ELF-1 (cell line): Measurements from ENCODE around the gene ARID1B.

Experiments used
- DNase-seq: peaks from one replicate; pipeline ENCODE4 v3.0.0-alpha.2; 2016; ENCODE audit warnings: low read depth, low spot score

The ARID1B gene

DNA sequence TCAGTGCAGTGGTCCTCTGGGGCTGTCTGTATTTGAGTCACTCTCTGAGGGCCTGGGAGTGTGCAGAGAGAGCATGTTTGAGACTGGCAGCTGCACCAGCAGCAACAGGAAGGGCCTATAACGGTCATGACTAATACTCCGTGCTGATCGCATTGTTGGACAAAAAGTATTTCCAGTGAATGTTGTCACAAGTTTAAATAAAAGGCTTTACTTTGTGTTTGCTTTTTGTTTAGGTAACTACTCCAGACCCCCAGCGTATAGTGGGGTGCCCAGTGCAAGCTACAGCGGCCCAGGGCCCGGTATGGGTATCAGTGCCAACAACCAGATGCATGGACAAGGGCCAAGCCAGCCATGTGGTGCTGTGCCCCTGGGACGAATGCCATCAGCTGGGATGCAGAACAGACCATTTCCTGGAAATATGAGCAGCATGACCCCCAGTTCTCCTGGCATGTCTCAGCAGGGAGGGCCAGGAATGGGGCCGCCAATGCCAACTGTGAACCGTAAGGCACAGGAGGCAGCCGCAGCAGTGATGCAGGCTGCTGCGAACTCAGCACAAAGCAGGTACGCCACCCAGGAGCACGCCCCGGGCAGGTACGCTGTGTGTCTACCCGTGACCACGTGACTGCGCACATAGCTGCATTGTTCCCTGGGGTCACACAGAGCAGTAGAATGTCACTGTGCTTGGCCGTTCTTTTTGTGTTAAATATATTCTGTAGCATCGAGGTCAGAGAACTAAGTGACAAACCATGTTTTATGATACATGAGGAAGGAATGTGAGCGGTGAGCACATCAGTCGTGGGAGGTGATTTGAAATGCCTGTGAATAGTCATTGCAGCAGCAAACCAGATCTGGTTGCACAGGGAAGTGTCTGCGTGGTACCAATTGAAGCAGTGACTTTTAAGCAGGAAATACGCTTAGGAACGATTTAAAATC lies 371.5 kb downstream of the ARID1B start:
- DNase-seq: peak; percentile 14

DNA sequence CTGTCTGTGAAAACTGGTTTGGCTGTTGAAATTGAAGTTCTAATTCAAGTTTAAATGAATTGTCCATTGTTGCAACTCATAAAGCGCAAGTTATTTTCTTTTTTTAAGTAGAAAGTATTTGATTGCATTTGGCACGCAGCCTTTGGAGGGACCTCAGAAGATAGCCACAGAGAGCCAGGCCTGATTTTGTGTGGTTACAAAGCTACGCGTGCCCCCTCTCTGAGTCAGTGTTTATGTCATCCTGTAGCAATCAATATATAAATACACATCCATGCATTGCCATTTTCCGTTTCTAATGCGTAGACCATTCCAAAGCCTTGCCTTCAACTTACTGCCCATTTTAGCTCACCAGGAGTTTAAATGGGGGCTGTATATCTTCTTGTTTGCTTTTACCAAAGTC lies 372.9 kb downstream of the ARID1B start:
- no peak for DNase-seq

DNA sequence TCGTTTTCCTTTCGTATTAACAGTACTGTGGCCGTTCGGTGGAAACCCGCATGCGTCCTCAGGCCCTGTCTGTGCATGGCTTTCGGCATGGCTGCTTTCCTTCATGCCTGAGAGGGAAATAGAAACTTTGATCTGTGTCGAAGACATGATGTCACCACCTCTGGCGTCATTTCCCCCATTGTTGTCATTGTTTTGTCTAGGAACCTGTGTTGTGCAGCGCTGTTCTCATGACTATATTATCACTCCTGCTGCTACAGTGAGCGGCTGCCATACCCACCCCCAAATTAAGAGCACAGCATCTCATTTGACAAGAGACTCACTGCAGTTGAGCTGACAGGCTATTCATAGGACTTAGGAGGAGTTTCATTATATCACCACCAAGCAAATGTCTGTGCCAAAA lies 373.9 kb downstream of the ARID1B start:
- DNase-seq: no peak

DNA sequence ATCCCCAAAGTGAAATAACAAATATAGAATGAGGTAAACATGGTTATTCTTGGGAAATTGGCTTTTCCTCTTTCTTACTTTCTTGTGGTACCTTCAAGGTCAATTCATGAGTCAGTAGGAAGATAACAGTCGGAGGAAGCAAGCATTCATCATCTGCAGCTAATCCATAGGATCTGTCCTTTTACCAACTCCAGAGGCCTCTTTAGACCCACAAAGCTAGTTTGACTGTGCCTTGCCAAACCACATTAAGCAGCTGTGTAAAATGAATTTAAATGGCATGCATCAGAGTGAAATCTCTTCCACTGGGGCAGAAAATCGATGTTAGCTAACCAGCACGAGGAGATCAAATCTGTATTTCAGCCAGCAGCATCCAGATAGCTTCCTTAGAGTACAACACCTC lies 374.8 kb downstream of the ARID1B start:
- DNase-seq: no peak

DNA sequence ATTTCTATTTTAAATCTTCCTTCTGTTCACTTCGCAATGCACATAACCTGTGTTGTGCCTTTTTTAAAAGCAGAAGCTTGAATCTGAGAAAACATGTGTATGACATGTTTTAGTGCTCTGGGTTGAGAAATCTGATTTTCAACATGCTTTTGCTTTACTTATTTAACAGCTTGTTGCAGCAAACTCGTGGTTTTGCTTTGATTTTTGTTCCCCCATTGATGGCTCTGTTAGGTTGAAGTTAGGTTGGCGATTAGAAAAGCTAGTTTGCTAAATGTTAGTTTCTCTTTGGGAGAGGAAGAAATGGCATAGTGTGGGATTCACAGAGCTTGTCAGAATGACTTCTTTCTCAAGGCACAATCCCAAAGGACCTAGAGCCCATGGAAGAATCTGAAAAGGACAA lies 375.4 kb downstream of the ARID1B start:
- DNase-seq: no peak

DNA sequence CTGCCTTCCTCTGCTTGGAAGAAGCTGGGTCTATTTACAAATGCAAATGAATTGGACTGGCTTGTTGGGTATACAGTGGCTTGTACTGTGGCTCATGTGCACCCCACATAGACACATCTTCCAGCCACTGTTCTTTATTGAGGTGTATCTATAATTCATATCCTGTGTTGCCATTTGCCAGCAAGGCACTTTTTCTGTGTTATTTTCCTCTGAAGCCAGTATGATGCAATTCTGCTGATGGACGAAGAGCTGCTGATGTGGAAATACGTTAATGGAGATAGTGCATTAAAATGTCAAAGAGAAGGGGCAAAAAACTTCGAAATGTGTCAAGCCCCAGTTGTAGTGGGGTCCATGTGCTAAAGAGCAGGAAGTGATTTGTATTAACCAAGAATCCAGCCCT lies 378.6 kb downstream of the ARID1B start:
- DNase-seq: no peak

DNA sequence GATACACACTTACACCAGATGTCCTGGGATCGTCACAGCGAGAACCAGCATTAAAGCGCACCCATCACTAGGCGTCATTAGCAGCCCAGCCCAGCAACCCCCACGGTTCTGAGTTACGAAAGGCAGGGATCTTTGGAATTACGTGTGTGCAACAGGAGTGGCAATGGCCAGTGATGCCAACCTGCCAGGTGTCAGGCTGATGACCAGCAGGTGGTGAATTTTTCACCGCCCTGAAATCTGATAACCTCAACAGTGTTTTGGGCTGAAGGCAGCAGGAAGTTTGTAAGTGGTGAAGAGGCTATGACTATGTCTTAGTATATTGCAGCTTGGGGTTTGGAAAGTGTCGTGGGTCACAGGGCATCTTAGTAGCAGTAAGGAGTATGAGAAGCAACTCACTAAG lies 380.1 kb downstream of the ARID1B start:
- no peak for DNase-seq

DNA sequence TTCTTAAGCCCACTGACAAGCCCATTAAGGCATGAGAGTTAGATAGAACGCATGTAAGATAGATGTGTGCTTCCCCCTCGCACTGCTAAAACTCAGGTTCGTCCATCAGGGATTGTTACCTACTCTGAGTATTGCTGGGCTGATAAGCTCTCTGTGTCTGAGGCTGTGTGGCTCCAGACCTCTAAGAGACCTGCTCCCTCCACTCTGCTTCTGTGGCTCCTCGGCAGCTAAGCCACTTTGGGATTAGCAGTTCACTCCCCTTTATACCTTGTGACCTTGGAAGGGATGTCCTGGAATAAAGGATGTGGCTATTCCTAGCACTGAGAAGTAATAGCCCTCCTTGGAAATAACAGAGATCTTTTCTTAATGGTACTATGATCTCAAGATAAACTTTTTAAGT lies 381.3 kb downstream of the ARID1B start:
- DNase-seq: no peak

DNA sequence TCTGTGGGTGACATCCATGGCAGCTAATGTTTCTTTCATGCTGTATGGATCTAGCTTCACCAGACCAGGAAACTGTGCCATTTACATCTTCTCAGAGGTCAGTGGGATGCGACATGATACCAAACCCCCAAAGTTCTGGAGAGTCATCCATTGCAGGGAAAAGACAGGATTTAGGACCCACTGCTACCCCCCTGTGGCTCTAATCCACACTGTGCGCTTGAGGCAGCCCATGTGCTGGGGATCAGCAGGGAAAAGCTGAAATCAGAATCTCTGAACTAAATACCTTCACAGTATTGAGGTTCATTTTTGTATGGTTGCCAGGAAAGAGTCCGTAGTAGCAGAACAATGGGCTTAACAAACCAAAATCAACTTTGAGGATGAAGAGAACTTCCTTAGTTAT lies 381.7 kb downstream of the ARID1B start:
- DNase-seq: no peak

DNA sequence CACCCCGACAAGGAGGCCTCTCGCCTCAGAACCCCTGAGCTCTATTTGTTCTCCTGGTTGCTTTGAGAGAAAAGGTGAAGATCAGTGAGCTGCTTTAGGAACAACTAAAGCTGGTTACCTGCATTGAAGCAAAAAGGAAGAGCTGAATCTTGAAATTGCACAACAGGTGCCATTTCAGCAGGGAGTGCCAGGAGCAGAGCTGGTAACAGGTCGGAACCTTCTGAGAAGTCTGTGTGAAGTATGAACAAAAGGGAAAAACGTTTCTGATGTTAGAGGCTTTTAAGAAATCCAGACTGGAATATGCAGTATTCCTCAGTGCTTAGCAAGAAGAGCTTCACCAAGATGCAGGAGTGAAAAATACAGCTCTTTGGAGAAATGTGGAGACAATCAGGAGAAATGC lies 382.2 kb downstream of the ARID1B start:
- DNase-seq: no peak

DNA sequence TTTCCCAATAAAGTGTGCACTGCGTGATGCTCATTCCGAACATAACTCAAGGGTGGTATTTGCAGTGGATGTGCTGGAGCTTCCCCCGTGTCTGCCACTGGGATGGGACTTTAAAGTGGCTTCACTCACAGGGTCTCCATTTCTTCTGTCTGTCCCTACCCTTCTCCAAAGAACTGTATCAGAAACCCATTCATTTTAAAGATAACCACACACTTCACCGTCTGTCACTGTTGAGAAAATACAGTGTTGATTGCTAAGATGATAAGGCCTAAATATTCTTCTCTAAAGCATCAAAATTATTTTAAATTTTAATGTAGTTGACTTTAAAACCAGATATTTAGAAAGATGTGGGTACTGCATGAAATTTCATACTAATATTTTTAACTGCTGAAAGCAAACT lies 384.7 kb downstream of the ARID1B start:
- DNase-seq: no peak

DNA sequence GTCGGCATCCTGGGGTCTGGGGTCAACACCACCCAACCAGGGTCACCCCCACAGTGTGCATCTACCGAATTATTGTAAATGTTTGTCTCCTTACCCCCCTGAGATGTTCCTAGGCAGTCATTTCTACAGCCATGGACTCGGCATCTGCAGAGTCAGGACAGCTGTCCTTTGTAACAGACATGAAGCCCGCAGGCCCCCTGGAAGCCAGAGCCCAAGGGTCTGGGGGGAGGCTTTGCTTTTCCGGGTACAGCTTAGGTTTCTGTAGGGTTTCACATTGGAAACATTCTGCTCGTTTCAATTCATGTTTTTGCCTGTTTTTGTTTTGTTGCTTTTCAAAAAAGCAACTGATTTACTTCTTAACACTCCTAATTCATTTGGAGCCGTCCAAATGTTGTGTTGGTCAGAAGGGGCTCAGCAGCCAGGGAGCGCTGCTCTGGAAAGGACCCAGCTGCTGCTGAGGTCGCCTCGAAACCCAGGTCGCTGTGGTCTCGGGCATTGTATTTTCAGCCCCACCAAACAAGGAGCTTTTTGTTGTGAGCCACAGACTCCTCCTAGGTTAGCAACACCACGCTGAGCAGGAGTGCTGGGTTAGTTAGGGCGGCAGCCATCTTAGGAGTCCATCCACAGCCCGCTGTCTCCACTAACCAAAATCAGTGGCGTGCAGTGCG lies 385.7 kb downstream of the ARID1B start:
- DNase-seq: no peak

DNA sequence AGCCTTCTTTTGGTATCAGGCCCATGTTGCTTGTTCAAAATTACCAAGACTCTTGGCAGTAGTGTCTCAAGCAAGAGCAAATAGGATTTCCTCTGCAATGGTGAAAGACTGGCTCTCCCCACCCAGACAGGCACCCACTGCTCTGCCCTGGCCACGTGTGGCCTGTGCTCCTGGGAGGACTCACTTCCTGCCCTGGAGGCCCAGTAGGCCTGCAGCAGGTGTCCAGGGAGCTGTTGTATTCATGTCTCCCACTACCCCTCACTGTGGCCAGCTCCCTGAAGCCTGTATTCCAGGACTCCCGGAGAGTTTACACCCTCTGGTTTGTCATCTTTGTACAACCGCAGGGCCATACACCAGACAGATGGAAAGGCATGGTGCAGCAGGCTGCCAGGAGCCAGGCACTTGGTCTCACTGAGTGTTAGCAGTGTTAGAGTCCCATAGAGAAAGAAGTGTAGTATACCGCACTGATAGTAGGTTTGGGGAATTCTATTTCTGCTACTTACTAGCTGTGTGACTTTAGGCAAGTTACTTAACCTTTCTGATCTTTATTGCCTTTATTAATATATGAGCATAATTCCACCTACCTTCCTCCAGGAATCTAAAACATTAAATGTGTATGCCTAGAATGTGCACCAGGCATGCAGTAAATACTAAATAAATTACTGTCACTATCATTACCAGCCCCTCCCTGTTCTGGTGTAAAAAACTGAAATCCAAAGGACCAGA lies 386.4 kb downstream of the ARID1B start:
- DNase-seq: no peak

DNA sequence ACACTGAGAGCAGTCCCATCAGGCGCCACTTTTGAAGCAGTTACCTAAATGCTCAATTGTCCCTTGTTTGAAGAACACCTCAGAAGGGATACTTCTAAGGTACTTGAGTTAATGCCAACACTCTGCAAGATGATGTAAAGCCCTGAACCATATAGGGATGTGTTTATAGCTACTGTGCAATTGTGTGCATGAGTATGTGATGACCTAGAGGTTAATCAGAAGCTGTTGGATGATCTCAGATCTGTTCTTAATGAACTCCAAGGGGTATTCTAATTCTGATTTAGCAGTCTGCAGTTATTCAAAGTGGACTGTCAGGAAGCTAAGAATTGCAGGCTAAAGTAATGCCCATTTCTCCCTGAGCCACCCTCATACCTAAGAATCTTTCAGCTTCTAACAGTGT lies 387.8 kb downstream of the ARID1B start:
- no peak for DNase-seq

DNA sequence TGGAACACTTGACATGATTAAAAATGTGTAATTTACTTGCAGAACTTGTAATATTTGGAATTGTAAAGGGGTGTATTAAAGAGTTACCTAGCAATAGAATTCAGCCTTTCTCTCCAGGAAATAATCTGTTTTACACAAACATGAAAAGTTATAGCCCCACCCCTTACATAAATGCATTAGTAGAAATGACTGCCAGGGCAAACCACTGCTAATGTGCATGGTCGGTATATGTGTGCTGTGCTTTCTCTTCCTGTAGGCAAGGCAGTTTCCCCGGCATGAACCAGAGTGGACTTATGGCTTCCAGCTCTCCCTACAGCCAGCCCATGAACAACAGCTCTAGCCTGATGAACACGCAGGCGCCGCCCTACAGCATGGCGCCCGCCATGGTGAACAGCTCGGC lies 389.6 kb downstream of the ARID1B start:
- no peak for DNase-seq

DNA sequence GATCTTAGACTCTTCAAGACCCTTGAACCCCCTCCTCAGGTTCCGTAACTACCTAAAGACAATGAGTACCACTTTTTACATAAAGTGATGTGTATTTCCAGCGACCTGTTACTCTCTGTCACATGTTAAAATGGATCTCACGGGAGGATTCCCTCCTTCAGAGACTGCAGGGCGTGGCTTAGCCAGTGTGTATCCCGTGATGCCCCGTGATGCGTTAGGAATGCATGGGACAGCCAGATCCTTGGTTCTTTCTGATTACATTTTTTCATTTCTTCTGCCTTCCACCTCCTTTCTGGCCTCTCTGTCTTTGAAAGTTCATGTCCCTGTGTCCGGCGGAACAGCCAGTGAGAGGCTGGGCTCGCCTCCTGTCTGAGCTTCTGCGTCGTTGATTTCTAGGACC lies 390.7 kb downstream of the ARID1B start:
- no peak for DNase-seq

DNA sequence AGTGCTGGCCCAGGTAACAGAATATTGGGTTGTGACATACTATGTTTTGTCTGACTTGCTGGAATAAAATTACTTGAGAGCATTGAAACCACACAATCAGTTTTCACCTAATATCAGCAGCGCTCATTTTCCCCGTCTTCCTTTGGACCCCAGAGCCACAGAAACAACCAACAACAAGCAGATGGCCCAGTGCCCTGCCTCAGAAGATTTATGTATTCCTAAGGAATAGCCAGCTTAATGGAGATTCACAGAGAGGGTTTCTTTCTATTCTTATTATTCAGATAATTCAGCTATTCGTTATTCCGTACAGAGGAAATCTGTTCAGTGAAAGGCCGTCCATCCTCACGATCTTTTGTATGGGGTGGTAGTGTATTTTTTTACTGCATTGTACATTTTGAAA lies 391.3 kb downstream of the ARID1B start:
- no peak for DNase-seq

DNA sequence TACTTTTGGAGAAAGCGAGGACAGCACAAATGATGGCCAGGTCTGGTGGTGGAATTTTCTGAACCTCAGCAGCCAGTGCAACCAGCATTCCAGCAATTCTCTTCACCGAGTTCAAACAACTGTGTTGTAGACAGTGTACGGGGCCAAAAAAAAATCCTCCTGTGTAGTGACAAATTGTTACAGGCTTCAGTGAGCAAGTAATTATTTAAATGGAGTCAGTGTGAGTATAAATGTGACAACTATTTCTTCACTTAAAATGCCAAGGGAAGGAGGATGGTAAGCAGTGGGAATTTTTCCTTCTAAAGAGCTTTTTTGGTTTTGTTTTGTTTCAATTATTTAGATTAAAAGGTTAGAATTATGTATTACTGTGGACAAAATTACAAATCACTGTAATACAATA lies 392.0 kb downstream of the ARID1B start:
- DNase-seq: no peak

DNA sequence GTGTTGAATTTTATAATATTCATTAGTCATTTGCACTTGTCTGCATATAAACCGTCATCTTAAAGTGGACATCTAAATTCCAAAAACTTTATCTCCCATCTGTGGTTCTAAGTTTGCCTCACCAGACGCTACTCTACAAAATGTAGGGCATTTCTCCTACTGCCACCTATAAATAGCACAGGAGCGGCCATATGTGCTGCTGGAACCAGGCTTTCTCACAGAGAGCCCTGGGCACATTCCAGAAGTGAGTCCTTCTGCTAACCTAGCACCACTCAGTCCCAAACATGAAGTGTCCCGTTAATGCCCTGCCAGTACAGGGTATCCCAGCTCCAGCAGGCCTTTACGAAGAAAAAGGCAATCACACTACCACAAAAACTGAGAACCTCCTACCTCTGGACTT lies 392.5 kb downstream of the ARID1B start:
- no peak for DNase-seq

DNA sequence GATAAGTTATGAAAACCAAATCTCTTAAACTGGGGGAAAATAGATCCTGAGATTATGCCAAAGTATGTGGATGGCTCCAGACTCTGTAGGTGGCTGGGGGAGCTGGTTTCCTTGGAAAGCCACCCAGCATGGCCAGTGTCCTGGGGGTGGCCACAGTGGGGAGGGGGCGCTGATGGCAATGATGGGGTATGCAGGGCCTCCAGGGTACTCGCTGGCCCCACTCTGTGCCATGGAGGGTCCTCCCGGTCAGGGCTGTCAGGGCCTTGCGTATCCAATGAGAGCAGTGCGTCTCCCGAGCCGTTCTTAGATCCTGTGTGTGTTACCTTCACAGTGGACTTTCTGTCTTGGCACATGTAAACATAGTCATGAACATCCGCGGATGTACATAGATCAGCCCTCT lies 393.4 kb downstream of the ARID1B start:
- DNase-seq: no peak

DNA sequence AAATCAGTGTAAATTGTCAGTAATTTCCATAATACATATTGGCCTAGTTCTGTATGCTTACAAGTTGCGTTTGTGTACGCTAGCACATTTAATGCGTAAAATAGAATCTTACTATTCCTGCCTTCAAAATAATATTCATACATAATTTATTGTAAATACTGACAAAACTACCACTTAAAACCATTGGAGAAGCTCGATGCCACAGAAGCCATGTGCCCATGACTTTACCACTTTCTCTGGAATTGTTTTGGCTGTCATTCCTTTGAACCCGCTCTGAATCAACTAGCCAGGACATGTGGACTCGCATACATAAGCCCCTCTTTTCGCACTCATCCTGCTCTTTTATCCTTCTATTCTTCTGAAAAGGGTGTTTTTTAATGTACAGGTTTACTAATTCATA lies 394.6 kb downstream of the ARID1B start:
- no peak for DNase-seq

DNA sequence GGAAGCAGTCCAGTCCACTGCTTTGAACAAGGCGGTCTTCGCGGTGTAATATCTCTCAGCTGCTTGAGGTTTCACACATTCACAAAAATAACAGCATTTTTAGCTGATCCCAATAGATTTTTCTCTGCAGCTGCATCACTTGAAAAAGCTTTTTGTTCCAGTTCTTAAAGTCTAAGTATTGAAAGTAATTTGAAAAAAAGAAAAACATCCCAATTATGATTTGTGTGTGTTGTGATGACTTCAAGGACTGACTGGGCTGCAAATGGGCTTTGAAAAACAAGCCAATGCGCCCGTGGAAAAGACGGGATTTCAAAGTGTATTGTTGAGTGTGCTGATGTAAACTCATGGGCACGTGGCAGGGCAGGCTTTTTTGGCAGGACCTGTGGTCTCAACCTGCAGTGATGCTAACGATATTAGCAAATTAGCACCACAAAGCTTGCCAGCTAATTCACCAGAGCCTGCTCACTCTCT lies 395.1 kb downstream of the ARID1B start:
- DNase-seq: no peak
